Smooth muscle cell (in vitro differentiated cells): ENCODE measurements around the gene NSL1. TPM values are rescaled to one million over a fixed set of nuclear protein-coding genes. Genes with fewer than 3 reads are reported as not detected.

ENCODE experiments used
- DNase-seq: peaks from one replicate; lab custom pipeline; 2025; ENCODE audit not compliant: unreplicated experiment; lab: John Stamatoyannopoulos, UW
- H2AFZ ChIP-seq: fragments of 200-600 bp; sonication (generic); 2 replicates; pipeline ENCODE4 v1.6.0; 2016; ENCODE audit warnings: antibody characterized with exemption, low read depth, mild to moderate bottlenecking
- H3F3A ChIP-seq: fragments of 200-600 bp; sonication (generic); 2 replicates; pipeline ENCODE4 v1.6.0; 2017; ENCODE audit warnings: antibody characterized with exemption, low read depth
- H3K27ac ChIP-seq: fragments of 200-600 bp; sonication (generic); 2 replicates; pipeline ENCODE4 v1.5.1; 2016; ENCODE audit warnings: low read depth, mild to moderate bottlenecking
- H3K27me3 ChIP-seq: fragments of 200-600 bp; sonication (generic); 2 replicates; pipeline ENCODE4 v1.6.1; 2016; ENCODE audit warnings: low read depth, mild to moderate bottlenecking
- H3K36me3 ChIP-seq: fragments of 200-600 bp; sonication (generic); 2 replicates; pipeline ENCODE4 v1.5.1; 2016; ENCODE audit warnings: low read depth
- H3K4me1 ChIP-seq: fragments of 200-600 bp; sonication (generic); 2 replicates; pipeline ENCODE4 v1.5.1; 2016; ENCODE audit warnings: low read depth
- H3K4me2 ChIP-seq: fragments of 200-600 bp; sonication (generic); 2 replicates; pipeline ENCODE4 v1.6.0; 2016; ENCODE audit warnings: mild to moderate bottlenecking
- H3K4me3 ChIP-seq: fragments of 200-600 bp; sonication (generic); 2 replicates; pipeline ENCODE4 v1.5.1; 2016; ENCODE audit warnings: mild to moderate bottlenecking
- H3K79me2 ChIP-seq: fragments of 200-600 bp; sonication (generic); 2 replicates; pipeline ENCODE4 v1.6.0; 2016; ENCODE audit warnings: low read depth, mild to moderate bottlenecking
- H3K9ac ChIP-seq: fragments of 200-600 bp; sonication (generic); 2 replicates; pipeline ENCODE4 v1.6.0; 2016; ENCODE audit warnings: low read depth
- H3K9me3 ChIP-seq: fragments of 200-600 bp; sonication (generic); replicated peaks from 2 replicates; pipeline ENCODE4 v1.5.1; 2016; ENCODE audit warnings: low read depth
- H4K20me1 ChIP-seq: fragments of 200-600 bp; sonication (generic); 2 replicates; pipeline ENCODE4 v1.6.0; 2016; ENCODE audit warnings: low read depth
- CTCF ChIP-seq: fragments of 200-600 bp; sonication (generic); IDR thresholded peaks from 2 replicates; pipeline ENCODE4 v1.5.1; 2017; ENCODE audit warnings: borderline replicate concordance, mild to moderate bottlenecking, antibody characterized with exemption; ENCODE audit not compliant: insufficient read depth, poor library complexity, severe bottlenecking
- WGBS: methylation state at CpG from one replicate; pipeline ENCODE4 v1.1.7; 2016; ENCODE audit warnings: low lambda C conversion rate; 5-methylcytosine and 5-hydroxymethylcytosine counted together
- polyA plus RNA-seq: library from polyadenylated mRNA; unstranded; fragments of >200 nt; fragmentation: Nextera tagmentation; extraction: Ambion mirVana; gene quantifications from 2 replicates; pipeline ENCODE4 v1.2.1, GENCODE V29; 2016
- total RNA-seq: library from RNA; depleted of rRNA; stranded (reverse); fragments of >200 nt; gene quantifications from 2 replicates; pipeline ENCODE4 v1.2.3, GENCODE V29; 2014

The NSL1 gene
- total and polyA plus RNA-seq, 2 experiments from 2014 or later, result 30.9 to 34.5 TPM

- WGBS, result 86% methylated on average over 9 of the region's 9 CpGs
- Histone ChIP-seq H3K4me1 (no peaks in the 10 kb centered on the region), H3K27ac (no peak overlapping the region), H3K9me3 (no peaks in the 10 kb centered on the region), H3K79me2 (no peaks in the 10 kb centered on the region), H3K9ac (no peak overlapping the region), H3K4me2 (no peak overlapping the region), H3F3A (no peaks in the 10 kb centered on the region), H3K36me3 (no peaks in the 10 kb centered on the region), H4K20me1 (no peaks in the 10 kb centered on the region), H3K27me3 (peaks cover 12% of the 10 kb centered on the region), H3K4me3 (no peak overlapping the region), H2AFZ (no peak overlapping the region)
- TF ChIP-seq CTCF, result no peak
- DNase-seq, result no peak
Observed at GRCh38 chr1:212692774-212693644, 98.6 kb downstream of the NSL1 start.

GRCh38 chr1:212691561-212692071 lies 100.0 kb downstream of the NSL1 start:
- Histone ChIP-seq H3F3A (no peaks in the 10 kb centered on the region), H3K9me3 (no peaks in the 10 kb centered on the region), H3K4me2 (no peak overlapping the region), H3K4me1 (no peaks in the 10 kb centered on the region), H3K79me2 (no peaks in the 10 kb centered on the region), H3K4me3 (no peak overlapping the region), H3K27ac (no peak overlapping the region), H3K27me3 (peaks cover 5% of the 10 kb centered on the region), H3K9ac (no peak overlapping the region), H3K36me3 (no peaks in the 10 kb centered on the region), H2AFZ (no peak overlapping the region), H4K20me1 (no peaks in the 10 kb centered on the region)
- TF ChIP-seq CTCF, result no peak
- DNase-seq, result no peak
- WGBS, result 96% methylated on average over 9 of the region's 9 CpGs

- 87% methylated on average over 4 of the region's 4 CpGs for WGBS
- H3K79me2 ChIP-seq, result no peaks in the 10 kb centered on the region
- no peak overlapping the region for H3K4me3 ChIP-seq
- no peak overlapping the region for H3K9ac ChIP-seq
- no peaks in the 10 kb centered on the region for H3K9me3 ChIP-seq
- peaks cover 5% of the 10 kb centered on the region for H3K27me3 ChIP-seq
- no peak for TF ChIP-seq CTCF
- H3K36me3 ChIP-seq, result no peaks in the 10 kb centered on the region
- no peak overlapping the region for H3K27ac ChIP-seq
- no peak overlapping the region for H3K4me2 ChIP-seq
- H3K4me1 ChIP-seq, result no peaks in the 10 kb centered on the region
- no peak overlapping the region for H2AFZ ChIP-seq
- no peaks in the 10 kb centered on the region for H4K20me1 ChIP-seq
- DNase-seq, result no peak
- no peaks in the 10 kb centered on the region for H3F3A ChIP-seq
Observed at GRCh38 chr1:212690816-212691403, 100.7 kb downstream of the NSL1 start.
